ENCODE measurements around the gene LYRM4. TPM values are rescaled to one million over a fixed set of nuclear protein-coding genes. Genes with fewer than 3 reads are reported as not detected.

LYRM4 gene
- total and polyA plus RNA-seq, 9 of the 15 experiments (the other 6 are each of a cell fraction or from before 2014, with no cell fraction given), result 24.2 to 69.4 (median 41.8) TPM

- no peak for TF ChIP-seq TEAD1 (CRISPR knock-in tag; IDR thresholded peaks at IDR 0.05)
- TF ChIP-seq NCOA2 (IDR thresholded peaks at IDR 0.05; ENCODE audit: partially characterized antibody in 2 of 2), result no peak
- no peak for TF ChIP-seq GTF2B (IDR thresholded peaks at IDR 0.05; ENCODE audit: extremely low read depth, insufficient read length)
- no peak for TF ChIP-seq ZNF699 (CRISPR knock-in tag; IDR thresholded peaks at IDR 0.05; ENCODE audit: insufficient replicate concordance)
- TF ChIP-seq ZNF583 (CRISPR knock-in tag; IDR thresholded peaks at IDR 0.05), result 0 out of 2 replicates have a peak, but pooled peaks have one; percentile 2
- TF ChIP-seq MCM7 (IDR thresholded peaks at IDR 0.05), result no peak
- TF ChIP-seq TFE3 (CRISPR knock-in tag; IDR thresholded peaks at IDR 0.05), result no peak
- TF ChIP-seq NFXL1 (CRISPR knock-in tag; IDR thresholded peaks at IDR 0.05), result no peak
- TF ChIP-seq ZNF24 (IDR thresholded peaks at IDR 0.05), result no peak
- TF ChIP-seq BCLAF1 (IDR thresholded peaks at IDR 0.05; ENCODE audit: borderline replicate concordance in 1 of 2, control insufficient read depth in 1 of 2, low read depth in 2 of 2, low read length in 1 of 2), result no peak
- no peak for TF ChIP-seq CLOCK (CRISPR knock-in tag; IDR thresholded peaks at IDR 0.05; ENCODE audit: borderline replicate concordance)
- TF ChIP-seq ZNF41 (CRISPR knock-in tag; conservative IDR thresholded peaks at IDR 0.05), result no peak
- no peak for TF ChIP-seq SRSF7 (optimal IDR thresholded peaks at IDR 0.05; ENCODE audit: low read depth, low read length)
- TF ChIP-seq CBX1 (IDR thresholded peaks at IDR 0.05; ENCODE audit: low read depth), result no peak
- no peak for TF ChIP-seq TRIM24 (IDR thresholded peaks at IDR 0.05)
- no peak for TF ChIP-seq ZNF76 (CRISPR knock-in tag; IDR thresholded peaks at IDR 0.05; ENCODE audit: borderline replicate concordance)
- TF ChIP-seq ARNT (IDR thresholded peaks at IDR 0.05), result no peak
- TF ChIP-seq ETS1 (conservative IDR thresholded peaks at IDR 0.05; ENCODE audit: control insufficient read depth, low read depth, low read length), result no peak
- TF ChIP-seq ZC3H8 (IDR thresholded peaks at IDR 0.05), result no peak
These were observed 877 bp upstream of the LYRM4 start (continued) for GRCh38 chr6:5261545-5262109.

Data from K562 (cell line).